Measurements from ENCODE around the gene KLHDC10.

DNA sequence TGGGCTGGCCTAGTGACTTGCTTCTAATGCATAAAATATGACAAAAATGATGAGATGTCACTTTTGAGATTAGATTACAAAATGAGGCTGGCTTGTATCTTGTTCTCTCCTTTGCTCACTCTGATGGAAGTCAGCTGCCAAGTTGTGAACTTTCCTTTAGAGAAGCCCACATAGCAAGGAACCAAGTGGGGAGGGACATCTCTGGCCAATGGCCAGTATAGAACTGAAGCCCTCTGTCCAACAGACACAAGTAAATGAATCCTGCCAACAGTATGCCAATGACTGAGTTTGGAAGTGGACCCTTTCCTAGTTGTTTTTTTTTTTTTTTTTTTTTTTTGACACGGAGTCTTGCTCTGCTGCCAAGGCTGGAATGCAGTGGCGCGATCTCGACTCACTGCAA is 22.5 kb upstream of the KLHDC10 start:
- TF ChIP-seq, protein P1, sequence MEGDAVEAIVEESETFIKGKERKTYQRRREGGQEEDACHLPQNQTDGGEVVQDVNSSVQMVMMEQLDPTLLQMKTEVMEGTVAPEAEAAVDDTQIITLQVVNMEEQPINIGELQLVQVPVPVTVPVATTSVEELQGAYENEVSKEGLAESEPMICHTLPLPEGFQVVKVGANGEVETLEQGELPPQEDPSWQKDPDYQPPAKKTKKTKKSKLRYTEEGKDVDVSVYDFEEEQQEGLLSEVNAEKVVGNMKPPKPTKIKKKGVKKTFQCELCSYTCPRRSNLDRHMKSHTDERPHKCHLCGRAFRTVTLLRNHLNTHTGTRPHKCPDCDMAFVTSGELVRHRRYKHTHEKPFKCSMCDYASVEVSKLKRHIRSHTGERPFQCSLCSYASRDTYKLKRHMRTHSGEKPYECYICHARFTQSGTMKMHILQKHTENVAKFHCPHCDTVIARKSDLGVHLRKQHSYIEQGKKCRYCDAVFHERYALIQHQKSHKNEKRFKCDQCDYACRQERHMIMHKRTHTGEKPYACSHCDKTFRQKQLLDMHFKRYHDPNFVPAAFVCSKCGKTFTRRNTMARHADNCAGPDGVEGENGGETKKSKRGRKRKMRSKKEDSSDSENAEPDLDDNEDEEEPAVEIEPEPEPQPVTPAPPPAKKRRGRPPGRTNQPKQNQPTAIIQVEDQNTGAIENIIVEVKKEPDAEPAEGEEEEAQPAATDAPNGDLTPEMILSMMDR (IDR thresholded peaks at IDR 0.05): no peak
- no peak for TF ChIP-seq ZFX (IDR thresholded peaks at IDR 0.05; ENCODE audit: borderline replicate concordance)
